ENCODE measurements around the gene CAPN2.
"Not testable (repeated sequence)": the region's sequence is repeated elsewhere in the genome, so short reads cannot be mapped to it uniquely, and the experiment has no call there.

CAPN2 gene

DNA sequence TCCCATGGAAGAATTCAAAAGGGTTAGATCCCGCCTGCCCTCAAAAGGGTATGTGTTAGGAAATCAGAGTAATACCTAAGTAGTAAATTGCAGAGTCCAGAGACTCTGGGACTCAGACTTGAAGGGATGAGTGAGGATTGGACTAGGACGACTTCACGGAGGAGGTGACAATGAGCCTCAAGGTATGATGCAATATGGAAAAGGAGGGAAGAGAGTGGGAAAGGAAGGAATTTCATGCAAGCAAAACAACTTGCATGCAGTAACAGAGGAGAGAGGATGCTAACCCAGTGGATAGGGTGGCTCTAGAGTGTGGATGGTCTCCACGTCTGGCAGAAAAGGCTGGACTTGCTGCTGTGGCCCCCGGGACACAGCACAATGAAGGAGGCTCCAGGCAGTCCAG lies 4.8 kb downstream of the CAPN2 start:
- no peak for DNase-seq (ENCODE audit: low spot score)

DNA sequence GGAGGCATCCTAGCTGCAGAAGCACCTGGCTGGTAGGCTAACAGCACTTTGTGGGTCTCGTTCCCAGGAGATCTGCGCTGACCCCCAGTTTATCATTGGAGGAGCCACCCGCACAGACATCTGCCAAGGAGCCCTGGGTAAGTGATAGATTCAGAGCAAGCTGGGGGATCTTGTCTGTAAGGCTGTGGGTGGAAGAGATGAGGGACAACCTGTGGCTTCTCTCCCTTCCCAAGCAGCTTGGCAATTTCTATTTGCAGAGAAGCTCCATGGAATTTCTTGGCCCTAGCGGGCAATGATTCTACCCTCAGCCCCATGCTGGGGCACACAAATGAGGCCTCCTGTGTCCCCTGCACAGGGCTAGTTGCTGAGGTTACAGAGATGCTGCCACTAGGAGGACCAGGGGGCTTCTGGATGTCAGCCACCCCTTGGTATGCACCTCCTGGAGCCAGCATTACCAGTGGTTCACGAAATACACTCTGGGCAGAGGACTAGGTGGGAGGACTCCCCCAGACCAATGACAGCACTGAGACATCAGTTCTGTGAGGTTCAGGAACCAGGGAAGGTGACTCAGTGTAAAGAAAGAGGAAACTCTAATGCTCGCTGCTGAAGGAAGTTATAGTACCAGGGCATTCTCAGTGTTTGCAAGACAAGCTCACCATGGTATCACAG lies 5.5 kb downstream of the CAPN2 start:
- DNase-seq (ENCODE audit: low spot score) = no peak

DNA sequence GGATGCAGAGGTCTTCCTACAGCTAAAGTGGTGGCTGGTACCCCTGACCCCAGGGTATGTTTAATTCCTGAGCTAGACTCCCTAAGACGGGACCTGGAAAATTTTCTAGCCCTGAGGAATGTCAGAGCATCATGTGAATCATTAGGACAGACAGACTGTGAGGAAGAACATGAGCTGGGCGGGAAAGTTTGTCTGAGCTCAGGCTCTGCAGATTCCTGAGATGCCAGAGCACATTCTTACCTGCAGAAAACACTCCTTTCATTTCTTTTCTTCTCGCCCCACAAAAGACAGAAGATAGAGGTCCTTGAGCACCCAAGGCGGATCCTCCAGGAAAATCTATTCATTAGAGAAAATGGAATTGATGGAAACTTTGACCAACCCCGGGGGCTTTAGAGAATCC lies 6.5 kb downstream of the CAPN2 start:
- DNase-seq (ENCODE audit: low spot score) = no peak

DNA sequence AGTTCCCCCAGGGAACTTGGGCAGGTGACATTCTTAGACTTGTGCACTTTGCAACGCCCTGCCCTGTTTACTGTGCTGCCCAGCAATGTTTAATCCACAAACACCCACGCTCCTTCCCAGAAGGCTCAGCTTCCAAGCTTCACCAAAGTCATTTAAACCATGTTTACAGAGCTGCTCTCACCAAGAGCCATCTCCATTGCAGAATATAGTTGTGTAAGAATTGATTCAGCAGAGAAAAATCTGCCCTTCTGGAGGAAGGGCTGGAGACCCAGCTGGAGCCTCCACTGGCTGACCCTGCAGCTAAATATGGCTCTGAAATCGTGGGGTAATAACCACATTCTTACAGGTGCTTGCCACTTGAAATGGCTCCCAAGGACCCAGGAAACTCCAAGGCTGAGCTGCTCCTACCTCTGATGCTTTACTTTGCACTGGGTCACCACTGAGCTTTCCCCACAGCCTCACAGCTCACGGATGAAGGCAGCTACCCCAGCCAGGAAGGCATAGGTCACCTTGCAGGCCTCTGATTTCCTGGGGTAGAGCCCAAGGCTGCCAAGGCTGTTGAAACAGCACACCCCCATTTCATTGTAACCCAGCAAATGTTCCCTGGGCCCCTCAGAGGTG lies 8.7 kb downstream of the CAPN2 start:
- no peak for DNase-seq (ENCODE audit: low spot score)

DNA sequence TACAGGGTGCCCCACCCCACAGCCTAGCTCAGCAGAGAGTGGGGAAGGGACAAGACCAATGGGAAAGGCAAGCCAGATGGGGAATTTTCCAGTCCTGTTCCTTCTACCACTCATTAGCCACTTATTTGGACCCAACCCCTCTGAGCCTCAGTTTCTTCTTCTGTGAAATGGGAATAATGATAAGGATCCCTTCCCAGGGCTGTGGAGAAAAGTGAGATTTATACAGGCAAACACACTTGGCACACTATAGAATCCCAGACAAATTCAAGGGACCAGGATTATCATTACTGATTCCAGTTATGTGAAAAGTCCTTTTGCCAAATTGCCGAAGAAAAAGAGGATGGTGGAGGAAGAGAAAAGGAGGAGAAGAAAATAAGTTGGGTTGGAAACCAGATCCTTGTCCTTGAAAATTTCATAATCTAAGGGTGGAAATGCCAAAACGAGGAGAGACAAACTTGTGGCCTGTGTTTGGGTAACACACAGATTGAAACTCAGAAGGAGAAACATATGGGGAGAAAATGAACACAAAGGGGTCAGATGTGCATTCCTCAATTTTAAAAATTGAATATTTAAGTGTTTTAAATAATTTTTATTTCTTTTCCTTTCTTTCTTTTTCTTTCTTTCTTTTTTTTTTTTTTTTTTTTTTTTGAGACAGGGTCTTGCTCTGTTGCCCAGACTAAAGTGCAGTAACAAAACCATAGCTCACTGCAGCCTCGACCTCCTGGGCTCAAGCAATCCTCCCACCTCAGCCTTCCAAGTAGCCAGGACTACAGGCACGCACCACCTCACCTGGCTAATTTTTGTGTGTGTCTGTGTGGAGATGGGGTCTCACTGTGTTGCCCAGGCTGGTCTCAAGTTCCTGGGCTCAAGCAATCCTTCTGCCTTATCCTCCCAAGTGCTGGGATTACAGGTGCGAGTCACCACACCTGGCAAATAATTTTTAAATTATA lies 9.6 kb downstream of the CAPN2 start:
- DNase-seq (ENCODE audit: low spot score) = no peak

DNA sequence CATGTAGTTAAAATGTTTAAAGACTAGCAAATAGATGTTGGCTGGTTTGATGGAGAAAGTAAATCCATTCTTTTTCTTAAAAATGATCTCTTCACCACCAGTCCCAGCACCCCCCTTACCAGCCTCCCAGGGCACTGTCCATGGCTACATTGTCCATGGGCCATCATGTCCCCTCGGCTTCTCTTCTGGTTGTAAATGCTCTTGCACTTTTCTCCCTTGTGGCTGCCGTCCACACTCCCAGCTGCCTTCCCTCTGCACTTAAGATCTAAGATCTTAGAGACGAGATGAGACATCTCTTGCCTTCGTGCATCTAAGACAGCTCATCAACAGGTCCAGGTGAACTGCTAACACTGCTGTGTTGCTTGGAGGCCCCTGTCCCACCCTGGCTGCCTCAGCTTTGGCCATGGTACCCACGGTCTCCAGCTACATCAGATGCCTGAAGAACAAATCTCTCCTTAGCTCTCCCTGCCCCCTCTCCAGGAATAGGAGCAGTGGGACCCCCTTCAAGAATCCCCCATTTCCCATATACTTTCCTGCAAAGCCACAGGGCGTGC lies 11.1 kb downstream of the CAPN2 start:
- DNase-seq (ENCODE audit: low spot score) = no peak

DNA sequence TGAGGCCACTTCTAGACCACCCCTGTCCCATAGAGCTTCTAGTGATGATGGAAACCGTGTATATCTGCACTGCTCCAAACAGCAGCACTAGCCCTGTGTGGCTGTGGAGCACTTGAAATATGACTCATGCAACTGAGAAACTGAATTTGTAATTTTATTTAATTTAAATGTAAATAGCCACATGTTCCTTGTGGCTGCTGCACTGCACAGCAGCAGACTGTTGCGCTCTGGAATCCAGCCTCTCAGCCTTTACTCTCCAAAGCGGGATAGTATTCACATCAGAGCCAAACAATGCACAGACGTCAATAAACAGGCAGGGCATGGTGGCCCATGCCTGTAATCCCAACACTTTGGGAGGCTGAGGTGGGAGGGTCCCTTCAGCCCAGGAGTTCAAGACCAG lies 12.0 kb downstream of the CAPN2 start:
- no peak for DNase-seq (ENCODE audit: low spot score)

DNA sequence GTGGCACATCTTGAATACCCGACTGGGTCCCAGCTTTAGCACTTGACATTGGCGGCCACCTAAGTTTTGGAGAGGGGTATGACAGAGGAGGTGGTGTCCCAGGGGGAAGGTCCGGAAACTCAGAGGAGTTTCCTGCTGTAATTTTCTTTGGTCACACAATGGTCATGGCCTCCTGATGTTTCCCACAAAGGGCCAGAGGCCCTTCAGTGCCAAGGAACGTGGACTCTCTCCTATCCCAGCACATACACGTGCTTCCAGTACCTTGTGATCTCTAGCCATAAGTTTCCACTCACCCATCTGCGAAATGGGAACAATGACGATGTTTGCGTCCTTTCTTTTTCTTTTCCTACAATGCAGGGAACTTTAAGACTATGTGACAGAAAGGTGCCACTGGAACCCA lies 13.2 kb downstream of the CAPN2 start:
- DNase-seq (ENCODE audit: low spot score) = no peak

DNA sequence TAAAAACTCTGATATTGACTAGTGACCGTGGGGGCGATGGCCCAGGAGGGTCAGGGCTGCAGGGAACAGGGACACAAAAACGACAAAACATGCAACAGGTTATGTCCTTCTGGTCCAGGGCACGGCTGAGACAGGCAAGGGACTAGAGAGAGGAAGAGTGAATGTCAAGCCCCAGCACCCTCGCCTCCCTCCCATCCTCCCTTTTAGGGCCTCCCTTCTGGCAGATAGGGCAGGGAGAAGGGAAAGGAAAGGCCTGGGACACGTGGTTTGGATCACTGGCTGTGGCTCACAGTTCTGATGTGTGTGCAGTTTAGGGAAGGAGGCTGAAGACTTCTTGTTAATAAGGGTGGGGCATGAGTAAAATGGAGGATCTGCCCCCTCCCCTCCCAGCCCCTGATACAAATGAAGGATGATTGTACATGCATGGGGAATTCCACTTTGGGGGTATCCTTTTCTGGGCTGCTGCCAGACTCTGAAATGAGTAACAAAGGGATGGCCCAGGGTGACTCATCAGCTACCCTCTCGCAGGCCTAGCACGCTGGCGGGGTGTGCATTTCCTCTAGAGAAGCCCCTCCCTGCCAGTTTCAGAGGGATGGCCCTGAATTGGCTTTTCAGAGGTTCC lies 14.2 kb downstream of the CAPN2 start:
- DNase-seq (ENCODE audit: low spot score) = no peak

DNA sequence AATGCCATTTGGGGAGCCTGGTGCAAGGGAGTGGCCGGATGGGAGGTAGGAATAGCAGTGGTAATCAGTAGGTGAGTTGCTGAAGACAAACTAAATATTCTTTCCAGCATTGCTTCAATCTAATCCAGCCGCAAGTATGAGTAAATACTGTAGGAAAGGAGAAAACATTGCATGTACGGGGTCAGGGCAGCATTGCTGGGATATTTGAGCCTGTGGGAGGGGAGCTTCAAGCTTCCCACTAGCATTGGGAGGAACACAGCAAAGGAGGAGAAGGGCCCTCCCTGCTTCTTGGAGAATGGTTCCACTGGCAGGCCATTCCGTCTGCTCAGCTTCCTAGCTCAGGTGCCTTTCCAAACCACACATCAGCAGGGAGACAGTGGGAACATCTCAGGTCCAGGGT lies 15.2 kb downstream of the CAPN2 start:
- DNase-seq (ENCODE audit: low spot score) = no peak

DNA sequence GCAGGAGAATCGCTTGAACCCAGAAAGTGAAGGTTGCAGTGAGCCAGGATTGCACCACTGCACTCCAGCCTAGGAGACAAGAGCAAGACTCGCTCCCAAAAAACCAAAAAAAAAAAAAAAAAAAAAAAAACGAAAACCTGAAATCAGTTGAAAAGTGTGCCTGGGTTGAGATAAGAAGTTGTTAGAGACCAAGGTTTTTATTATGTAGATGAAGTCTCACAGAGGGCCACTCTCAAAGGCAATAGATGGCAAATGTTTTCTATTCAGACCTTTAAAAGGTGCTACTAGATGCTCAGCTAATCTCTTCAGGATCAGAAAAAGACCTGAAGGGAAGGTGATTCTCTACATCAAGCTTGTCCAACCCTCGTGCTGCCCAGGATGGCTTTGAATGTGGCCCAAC lies 17.6 kb downstream of the CAPN2 start:
- DNase-seq (ENCODE audit: low spot score) = no peak

DNA sequence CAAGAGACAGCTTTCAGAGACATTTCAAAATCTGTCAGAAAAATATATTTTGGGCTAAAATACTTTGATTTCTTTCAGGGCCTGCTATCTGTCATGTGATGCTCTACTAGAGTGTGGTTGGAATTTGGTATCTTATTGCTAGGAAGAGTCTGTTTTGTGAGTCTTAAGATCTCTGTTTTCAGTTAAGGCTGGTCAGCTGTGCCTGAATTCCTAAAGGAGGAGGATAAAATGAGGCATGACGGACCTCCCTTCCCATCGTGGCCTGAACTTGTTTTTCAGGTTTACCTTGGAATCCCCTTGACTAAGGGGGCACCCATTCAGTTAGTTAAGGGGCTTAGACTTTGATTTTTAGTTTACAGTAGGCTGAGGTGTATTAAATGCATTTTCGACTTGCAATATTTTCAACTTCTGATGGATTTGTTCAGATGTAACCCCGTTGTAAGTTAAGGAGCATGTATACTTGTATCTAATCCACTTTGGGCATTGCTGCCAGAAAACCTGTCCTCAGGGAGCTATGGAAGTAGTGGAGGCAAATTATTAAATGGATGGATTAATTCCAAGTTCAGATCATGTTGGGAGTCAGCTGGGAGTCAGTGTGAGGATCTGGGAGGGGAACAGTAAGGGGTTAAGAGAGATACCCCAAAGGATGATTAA lies 18.3 kb downstream of the CAPN2 start:
- no peak for DNase-seq (ENCODE audit: low spot score)

DNA sequence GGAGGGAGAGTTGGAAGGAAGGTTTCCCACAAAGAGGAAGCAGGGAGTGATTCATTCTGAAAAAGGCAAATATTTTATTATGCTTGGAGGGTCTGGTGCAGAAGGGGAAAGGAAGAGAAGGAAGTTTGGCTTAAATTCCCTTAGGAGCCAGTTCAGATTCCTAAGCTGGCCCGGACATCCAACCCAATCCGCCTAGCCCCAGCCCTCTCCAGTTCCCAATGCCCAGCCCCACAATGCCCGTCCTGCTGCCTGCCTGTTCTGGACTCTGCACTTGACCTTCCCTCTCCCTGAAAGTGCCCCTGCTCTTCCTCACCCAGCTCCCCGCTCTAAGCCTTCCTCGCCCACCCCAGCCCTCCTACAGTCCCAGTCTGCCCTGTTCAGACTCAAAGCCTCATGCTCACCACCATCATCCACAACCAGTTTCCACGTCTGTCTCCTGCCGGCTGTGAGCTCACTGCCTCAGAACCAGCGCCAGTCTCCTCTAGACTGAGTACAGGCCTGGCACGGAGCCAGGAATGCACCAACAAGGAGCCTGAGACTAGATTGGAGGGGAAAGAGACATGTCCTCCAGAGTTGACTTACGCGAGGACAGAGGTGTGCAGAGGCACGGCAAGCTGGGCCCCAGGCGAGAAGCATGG lies 18.9 kb downstream of the CAPN2 start:
- DNase-seq (ENCODE audit: low spot score) = no peak

DNA sequence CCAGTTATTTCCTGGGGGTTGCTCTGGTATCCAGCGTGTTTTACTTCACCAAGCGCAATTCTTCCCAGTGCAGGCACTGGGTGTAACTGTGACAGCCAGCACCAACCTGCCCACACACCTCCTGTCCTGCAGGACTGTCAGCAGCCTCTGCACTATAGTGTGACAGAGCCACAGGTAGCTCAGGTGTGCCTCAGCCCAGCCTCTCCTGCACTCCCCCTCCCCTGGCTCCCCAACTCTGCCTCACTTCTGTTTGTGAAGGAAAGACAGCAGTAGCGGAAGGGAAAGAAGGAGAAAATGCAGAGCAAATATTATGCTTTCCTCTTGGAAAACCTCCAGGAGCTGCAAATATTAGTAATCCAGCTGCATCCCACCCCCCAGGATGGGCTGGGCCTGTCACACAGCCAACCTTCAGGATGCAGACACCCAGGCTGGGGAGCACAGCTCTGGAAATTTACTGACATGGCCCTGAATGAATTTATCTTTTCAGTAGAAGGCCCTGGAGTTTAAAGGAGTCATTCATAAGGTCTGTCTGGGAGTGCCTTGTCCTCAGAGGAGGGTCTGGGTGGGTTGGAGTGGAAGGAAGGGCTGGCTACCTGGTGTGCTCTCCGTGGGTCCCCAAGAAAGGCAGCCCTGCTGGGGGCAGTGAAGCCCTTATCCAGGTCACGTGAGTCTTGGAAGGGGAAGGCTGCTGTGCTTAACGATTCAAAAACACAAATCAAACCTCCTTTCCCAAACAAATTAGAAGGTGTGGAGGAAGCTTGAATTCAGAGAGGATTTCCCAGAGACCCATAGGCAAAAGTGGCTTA lies 20.9 kb downstream of the CAPN2 start:
- no peak for DNase-seq (ENCODE audit: low spot score)

DNA sequence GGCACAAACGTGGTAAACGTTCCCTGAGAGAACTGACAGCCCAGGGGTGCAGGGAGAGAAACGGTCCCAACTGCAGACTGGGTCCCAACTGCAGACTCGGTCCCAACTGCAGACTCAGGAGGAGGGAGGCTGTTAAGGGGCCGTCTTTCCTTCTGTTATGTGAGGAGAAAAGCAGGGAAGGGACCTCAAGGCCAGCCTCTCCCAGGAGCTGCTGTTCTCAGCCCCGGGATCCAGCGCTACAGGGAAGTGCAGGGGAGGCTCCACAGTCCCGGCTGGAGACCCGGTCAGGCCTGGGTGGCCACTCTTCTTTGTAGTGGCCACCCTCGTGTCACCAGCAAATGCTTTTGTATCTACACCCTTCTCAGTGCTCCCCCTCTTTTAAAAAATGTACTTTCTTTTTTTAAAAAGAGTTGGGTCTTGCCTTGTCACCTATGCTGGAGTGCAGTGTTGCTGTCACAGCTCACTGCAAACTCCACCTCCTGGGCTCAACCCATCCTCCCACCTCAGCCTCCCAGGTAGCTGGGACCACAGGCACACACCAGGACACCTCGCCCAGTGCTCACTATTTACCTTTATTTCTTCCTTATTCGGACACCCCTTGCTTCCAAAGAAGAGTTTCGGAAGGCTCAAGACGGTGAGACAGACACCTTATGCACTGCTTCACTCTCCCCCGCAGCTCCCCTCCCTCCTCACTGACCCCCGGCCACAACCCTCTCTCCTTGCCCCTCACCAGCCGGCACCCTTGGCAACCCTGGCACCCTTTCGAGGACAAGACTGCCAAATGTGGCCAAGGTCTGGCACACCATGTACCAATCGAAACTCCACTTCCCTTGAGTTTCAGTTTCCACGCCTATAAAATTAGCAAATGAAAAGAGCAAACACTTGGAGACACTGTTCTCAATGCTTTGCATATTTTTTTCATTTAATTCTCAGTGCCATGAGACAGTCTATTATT lies 21.8 kb downstream of the CAPN2 start:
- no peak for DNase-seq (ENCODE audit: low spot score)

DNA sequence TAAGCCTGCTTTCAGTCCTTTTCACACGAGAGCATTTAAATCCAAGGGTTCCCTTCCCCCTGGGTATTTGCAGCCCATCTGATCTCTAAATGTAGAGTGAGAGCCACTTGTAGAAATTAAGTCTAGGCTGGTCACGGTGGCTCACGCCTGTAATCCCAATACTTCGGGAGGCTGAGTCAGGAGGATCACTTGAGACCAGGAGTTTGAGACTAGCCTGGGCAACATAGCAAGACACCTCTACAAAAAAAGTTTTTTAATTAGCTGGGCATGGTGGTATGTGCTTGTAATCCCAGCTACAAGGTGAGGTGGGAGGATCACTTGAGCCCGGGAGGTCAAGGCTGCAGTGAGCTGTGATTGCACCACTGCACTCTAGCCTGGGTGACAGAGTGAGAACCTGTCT lies 24.3 kb downstream of the CAPN2 start:
- not testable (repeated sequence) for DNase-seq (ENCODE audit: low spot score)

DNA sequence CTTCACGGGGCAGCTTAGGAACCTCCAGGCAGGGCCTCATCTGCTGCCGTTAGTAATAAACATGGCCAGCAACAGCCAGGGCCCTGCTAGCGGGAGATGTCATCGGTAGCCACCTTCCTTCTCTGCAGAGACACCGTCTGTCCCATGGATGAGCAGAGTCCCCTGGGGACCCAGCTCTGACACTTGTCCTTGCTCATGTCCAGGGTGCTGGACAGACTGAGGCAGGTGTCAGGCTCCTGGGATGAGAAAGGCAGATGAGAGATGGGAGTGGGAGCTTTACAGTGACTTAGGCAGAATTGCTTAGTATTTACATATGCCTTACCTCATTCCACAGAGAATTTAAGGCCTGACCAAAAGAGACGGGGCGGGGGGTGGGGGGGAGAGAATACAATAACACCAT lies 25.0 kb downstream of the CAPN2 start:
- no peak for DNase-seq (ENCODE audit: low spot score)

DNA sequence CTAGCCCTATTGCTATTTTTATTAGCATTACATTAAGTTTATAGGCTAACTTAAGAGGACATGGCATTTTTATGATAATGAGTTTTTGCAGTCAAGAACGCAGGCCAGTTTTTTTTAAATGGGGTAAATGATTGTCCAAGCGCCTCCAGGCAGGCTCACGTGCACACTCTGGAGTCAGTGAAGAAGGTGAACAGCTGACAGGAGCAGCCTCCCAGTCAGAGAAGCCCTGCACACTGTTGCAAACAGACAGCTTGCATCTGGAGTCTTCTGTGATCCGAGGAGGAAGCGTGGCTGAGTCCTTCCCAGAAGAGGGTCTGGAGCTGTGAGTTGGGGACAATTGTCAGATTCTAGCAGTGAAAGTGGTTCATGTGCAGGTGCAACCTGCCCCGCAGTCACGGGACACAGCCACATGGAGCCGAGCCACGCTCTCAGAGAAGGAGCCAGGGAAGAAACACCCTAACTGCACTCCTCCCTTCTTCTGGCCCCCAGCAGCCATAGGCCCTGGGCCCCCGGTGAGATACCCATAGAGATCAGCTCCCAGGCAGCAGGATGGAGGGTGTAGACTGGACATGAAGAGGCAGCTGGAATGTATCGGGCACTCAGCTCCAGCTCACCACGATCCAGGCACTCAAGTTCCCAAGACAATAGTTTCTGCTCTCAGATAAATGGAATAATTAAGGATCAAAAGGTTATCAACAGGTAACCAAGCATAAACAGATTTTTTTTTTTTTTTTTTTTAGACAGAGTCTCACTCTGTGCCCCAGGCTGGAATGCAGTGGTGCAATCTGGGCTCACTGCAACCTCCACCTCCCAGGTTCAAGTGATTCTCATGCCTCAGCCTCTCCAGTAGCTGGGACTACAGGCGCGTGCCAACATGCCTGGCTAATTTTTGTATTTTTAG lies 26.4 kb downstream of the CAPN2 start:
- DNase-seq (ENCODE audit: low spot score) = no peak

All from ecto neural progenitor cell (in vitro differentiated cells).